Measurements from ENCODE around the gene USP36. TPM values are rescaled to one million over a fixed set of nuclear protein-coding genes. Genes with fewer than 3 reads are reported as not detected.

Gene USP36
- total RNA-seq, 1 donor from 2014 or later, result 64.7 TPM

- Histone ChIP-seq H3K27me3 (ENCODE audit: control insufficient read depth, insufficient read depth, low read length) (no peaks in the 10 kb centered on the region), H3K4me3 (ENCODE audit: low read depth, low read length) (no peak overlapping the region), H3K36me3 (ENCODE audit: control insufficient read depth, insufficient read depth, low read length) (no peaks in the 10 kb centered on the region)
- no peak for DNase-seq (ENCODE audit: low read depth)
- no peak for TF ChIP-seq CTCF (IDR thresholded peaks at IDR 0.05; ENCODE audit: insufficient read depth, low read length, poor library complexity, severe bottlenecking)
Observed at GRCh38 chr17:78864117-78864516, 23.5 kb upstream of the USP36 start.

- Histone ChIP-seq H3K27me3 (ENCODE audit: control insufficient read depth, insufficient read depth, low read length) (no peaks in the 10 kb centered on the region), H3K36me3 (ENCODE audit: control insufficient read depth, insufficient read depth, low read length) (no peaks in the 10 kb centered on the region), H3K4me3 (ENCODE audit: low read depth, low read length) (no peak overlapping the region)
- peak; percentile 88 for DNase-seq (ENCODE audit: low read depth)
- no peak for TF ChIP-seq CTCF (IDR thresholded peaks at IDR 0.05; ENCODE audit: insufficient read depth, low read length, poor library complexity, severe bottlenecking)
Observed at GRCh38 chr17:78862073-78863023, 21.7 kb upstream of the USP36 start.

- Histone ChIP-seq H3K27me3 (ENCODE audit: control insufficient read depth, insufficient read depth, low read length) (no peaks in the 10 kb centered on the region), H3K4me3 (ENCODE audit: low read depth, low read length) (no peak overlapping the region), H3K36me3 (ENCODE audit: control insufficient read depth, insufficient read depth, low read length) (peaks cover 1% of the 10 kb centered on the region)
- TF ChIP-seq CTCF (IDR thresholded peaks at IDR 0.05; ENCODE audit: insufficient read depth, low read length, poor library complexity, severe bottlenecking), result no peak
- no peak for DNase-seq (ENCODE audit: low read depth)
Observed at GRCh38 chr17:78861229-78861628, 20.6 kb upstream of the USP36 start.

GRCh38 chr17:78859051-78859450 is 18.4 kb upstream of the USP36 start:
- TF ChIP-seq CTCF (IDR thresholded peaks at IDR 0.05; ENCODE audit: insufficient read depth, low read length, poor library complexity, severe bottlenecking), result no peak
- Histone ChIP-seq H3K36me3 (ENCODE audit: control insufficient read depth, insufficient read depth, low read length) (peaks cover 1% of the 10 kb centered on the region), H3K4me3 (ENCODE audit: low read depth, low read length) (no peak overlapping the region), H3K27me3 (ENCODE audit: control insufficient read depth, insufficient read depth, low read length) (no peaks in the 10 kb centered on the region)
- no peak for DNase-seq (ENCODE audit: low read depth)

- no peak for TF ChIP-seq CTCF (IDR thresholded peaks at IDR 0.05; ENCODE audit: insufficient read depth, low read length, poor library complexity, severe bottlenecking)
- no peak for DNase-seq (ENCODE audit: low read depth)
- no peaks in the 10 kb centered on the region for H3K27me3 ChIP-seq (ENCODE audit: control insufficient read depth, insufficient read depth, low read length)
- peaks cover 1% of the 10 kb centered on the region for H3K36me3 ChIP-seq (ENCODE audit: control insufficient read depth, insufficient read depth, low read length)
- no peak overlapping the region for H3K4me3 ChIP-seq (ENCODE audit: low read depth, low read length)
Observed at GRCh38 chr17:78857266-78857665, 16.7 kb upstream of the USP36 start.
